ENCODE results near the gene ISOC2.

- TF ChIP-seq CTCF (IDR thresholded peaks at IDR 0.05) (peak; percentile 99), CBX2 (IDR thresholded peaks at IDR 0.05; ENCODE audit: borderline replicate concordance, low read depth) (no peak), EP300 (IDR thresholded peaks at IDR 0.05) (no peak), RNF2 (IDR thresholded peaks at IDR 0.05; ENCODE audit: borderline replicate concordance, low read depth) (no peak), REST (IDR thresholded peaks at IDR 0.05) (no peak), JUNB (IDR thresholded peaks at IDR 0.05) (no peak), PHF8 (IDR thresholded peaks at IDR 0.05; ENCODE audit: borderline replicate concordance, low read depth) (no peak), POLR2A (IDR thresholded peaks at IDR 0.05; ENCODE audit: low read length) (no peak), FOXS1 (CRISPR knock-in tag; IDR thresholded peaks at IDR 0.05) (no peak), KDM1A (IDR thresholded peaks at IDR 0.05; ENCODE audit: low read depth) (no peak)
Observed at GRCh38 chr19:55467236-55468053, 6.0 kb upstream of the ISOC2 start.

All from A549 (cell line).